Kidney (tissue), 14 donors: ENCODE data around the gene HOXA3. TPM values are rescaled to one million over a fixed set of nuclear protein-coding genes. Genes with fewer than 3 reads are reported as not detected.

ENCODE experiments used
- DNase-seq, 5 donors: peaks; one replicate each; pipeline ENCODE4 v3.0.0-alpha.2; 2013 to 2020
- FAIRE-seq: peaks from 2 replicates; lab custom pipeline; 2012; peaks lifted over from hg19 to GRCh38; lab: Jason Lieb, UNC
- H3K27ac ChIP-seq, 2 donors: one replicate each; pipeline ENCODE4 v1.7.0; 2013; ENCODE audit warnings: low read depth in 2 of 2, low read length in 2 of 2, inconsistent platforms in 1 of 2
- H3K27me3 ChIP-seq: one replicate; pipeline ENCODE4 v1.7.1; 2013; ENCODE audit warnings: low read length, inconsistent platforms; ENCODE audit not compliant: control insufficient read depth, insufficient read depth
- H3K36me3 ChIP-seq, 3 donors: one replicate each; pipeline versions ENCODE4 v1.7.0 to v1.7.1; 2013; ENCODE audit warnings: low read length in 3 of 3, control low read depth in 1 of 3, inconsistent platforms in 1 of 3; ENCODE audit not compliant: insufficient read depth in 3 of 3, control insufficient read depth in 2 of 3
- H3K4me1 ChIP-seq, 3 donors: one replicate each; pipeline versions ENCODE4 v1.7.0 to v1.7.1; 2013; ENCODE audit warnings: low read length in 3 of 3, inconsistent platforms in 1 of 3, low read depth in 1 of 3; ENCODE audit not compliant: control insufficient read depth in 2 of 3, insufficient read depth in 2 of 3
- H3K4me3 ChIP-seq, 3 donors: one replicate each; pipeline versions ENCODE4 v1.7.0 to v1.8.1; 2013; ENCODE audit warnings: low read length in 3 of 3, control low read depth in 1 of 3, inconsistent platforms in 1 of 3
- H3K9ac ChIP-seq, 3 donors: one replicate each; pipeline versions ENCODE4 v1.7.0 to v1.7.1; 2013; ENCODE audit warnings: low read length in 3 of 3, control low read depth in 1 of 3, inconsistent platforms in 1 of 3
- H3K9me3 ChIP-seq, 3 donors: one replicate each; pipeline versions ENCODE4 v1.7.0 to v1.7.1; 2013; ENCODE audit warnings: low read length in 3 of 3, control low read depth in 1 of 3, inconsistent platforms in 1 of 3; ENCODE audit not compliant: control insufficient read depth in 2 of 3, insufficient read depth in 1 of 3
- intact Hi-C: fragments of 100-400 bp; cut with DNase I; formaldehyde crosslinking; loops from one replicate; pipeline ENCODE4 v1.11.1; 2022
- polyA plus RNA-seq: library from polyadenylated mRNA; stranded (reverse); fragments of 350-450 nt; fragmentation: Illumina TruSeq; extraction: RNeasy Lipid Tissue Mini Kit (QIAGEN cat#74804); gene quantifications from one replicate; pipeline ENCODE4 v1.2.3, GENCODE V29; 2014; ENCODE audit warnings: low read depth, low replicate concordance; ENCODE audit not compliant: insufficient read depth
- total RNA-seq: library from RNA; stranded (reverse); fragmentation: NEBNext Ultra II Directional; extraction: Animal tissue kit (Norgen Biotek cat#: 25700); gene quantifications from one replicate; pipeline ENCODE4 v1.2.1, GENCODE V29; 2021
- TF ChIP-seq, protein P1 (sequence below): IDR thresholded peaks from 3 replicates; pipeline ENCODE4 v1.5.1; 2012; ENCODE audit warnings: mild to moderate bottlenecking, moderate library complexity, borderline replicate concordance; ENCODE audit not compliant: insufficient read depth; ENCODE audit errors: extremely low read depth
- donor health status: control.
- donor health status: control.
- donor health status: control.
- donor health status: control.
- donor health status: control.
- donor health status: DM: yes; HTN: yes; CAD: no.
- donor health status: Normal renal cell carcinoma (clear cell type).

The HOXA3 gene
- total and polyA plus RNA-seq, 2 donors from 2014 or later, result 6.3 to 21.2 TPM

DNA sequence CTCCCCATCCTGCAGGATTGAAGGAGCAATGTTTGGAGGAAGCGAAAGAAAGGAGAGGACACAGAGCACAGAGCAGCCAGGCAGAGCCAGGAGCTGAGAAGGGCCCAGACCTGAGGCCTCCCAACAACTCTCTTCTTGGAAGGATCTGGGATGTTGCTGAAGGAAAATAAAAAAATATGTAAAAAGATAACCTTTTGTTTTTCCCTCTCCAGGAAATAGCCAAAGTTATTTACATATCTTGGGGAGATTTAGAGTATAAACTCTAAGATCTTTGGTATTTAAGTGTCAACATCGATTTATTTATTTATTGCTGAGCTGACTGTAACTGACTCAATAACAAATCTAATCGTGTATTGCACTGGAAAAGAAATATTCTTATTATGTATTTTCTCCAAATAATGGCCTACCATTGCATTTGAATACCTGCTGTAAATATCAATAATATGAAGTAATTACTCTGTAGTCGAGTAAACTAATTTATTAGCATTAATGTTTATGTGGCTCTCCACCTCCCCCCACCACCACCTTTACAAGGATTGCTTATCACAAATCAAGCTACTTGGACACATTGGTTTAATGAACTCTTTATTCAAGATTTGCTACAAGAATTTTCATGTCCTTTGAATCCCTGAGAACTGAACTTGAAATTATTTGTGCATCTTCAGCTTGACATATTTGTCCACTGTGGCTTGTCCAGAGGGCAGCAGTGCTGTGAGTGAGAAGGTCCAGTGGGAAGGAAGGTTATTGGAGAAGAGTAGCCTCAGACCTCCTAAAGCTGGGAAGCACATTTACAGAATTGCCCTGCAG is 34.5 kb upstream of the HOXA3 start:
- H3K9me3 ChIP-seq, result no peaks in the 10 kb centered on the region
- peak overlapping the region; percentile 87 to 92 for H3K27ac ChIP-seq
- H3K4me1 ChIP-seq, result peaks cover 0 to 4% (median 0%) of the 10 kb centered on the region in 3 donors
- DNase-seq (peak; percentile 35 to 85 (median 52)), FAIRE-seq (no peak)
- intact Hi-C loops, result no loop called here
- H3K9ac ChIP-seq, result peak overlapping the region in 2 of 3 donors; percentile 67 to 74
- H3K36me3 ChIP-seq, result no peaks in the 10 kb centered on the region
- TF ChIP-seq, protein P1, sequence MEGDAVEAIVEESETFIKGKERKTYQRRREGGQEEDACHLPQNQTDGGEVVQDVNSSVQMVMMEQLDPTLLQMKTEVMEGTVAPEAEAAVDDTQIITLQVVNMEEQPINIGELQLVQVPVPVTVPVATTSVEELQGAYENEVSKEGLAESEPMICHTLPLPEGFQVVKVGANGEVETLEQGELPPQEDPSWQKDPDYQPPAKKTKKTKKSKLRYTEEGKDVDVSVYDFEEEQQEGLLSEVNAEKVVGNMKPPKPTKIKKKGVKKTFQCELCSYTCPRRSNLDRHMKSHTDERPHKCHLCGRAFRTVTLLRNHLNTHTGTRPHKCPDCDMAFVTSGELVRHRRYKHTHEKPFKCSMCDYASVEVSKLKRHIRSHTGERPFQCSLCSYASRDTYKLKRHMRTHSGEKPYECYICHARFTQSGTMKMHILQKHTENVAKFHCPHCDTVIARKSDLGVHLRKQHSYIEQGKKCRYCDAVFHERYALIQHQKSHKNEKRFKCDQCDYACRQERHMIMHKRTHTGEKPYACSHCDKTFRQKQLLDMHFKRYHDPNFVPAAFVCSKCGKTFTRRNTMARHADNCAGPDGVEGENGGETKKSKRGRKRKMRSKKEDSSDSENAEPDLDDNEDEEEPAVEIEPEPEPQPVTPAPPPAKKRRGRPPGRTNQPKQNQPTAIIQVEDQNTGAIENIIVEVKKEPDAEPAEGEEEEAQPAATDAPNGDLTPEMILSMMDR, result no peak
- peaks cover 10% of the 10 kb centered on the region for H3K27me3 ChIP-seq
- peak overlapping the region in 2 of 3 donors; percentile 68 to 95 for H3K4me3 ChIP-seq

DNA sequence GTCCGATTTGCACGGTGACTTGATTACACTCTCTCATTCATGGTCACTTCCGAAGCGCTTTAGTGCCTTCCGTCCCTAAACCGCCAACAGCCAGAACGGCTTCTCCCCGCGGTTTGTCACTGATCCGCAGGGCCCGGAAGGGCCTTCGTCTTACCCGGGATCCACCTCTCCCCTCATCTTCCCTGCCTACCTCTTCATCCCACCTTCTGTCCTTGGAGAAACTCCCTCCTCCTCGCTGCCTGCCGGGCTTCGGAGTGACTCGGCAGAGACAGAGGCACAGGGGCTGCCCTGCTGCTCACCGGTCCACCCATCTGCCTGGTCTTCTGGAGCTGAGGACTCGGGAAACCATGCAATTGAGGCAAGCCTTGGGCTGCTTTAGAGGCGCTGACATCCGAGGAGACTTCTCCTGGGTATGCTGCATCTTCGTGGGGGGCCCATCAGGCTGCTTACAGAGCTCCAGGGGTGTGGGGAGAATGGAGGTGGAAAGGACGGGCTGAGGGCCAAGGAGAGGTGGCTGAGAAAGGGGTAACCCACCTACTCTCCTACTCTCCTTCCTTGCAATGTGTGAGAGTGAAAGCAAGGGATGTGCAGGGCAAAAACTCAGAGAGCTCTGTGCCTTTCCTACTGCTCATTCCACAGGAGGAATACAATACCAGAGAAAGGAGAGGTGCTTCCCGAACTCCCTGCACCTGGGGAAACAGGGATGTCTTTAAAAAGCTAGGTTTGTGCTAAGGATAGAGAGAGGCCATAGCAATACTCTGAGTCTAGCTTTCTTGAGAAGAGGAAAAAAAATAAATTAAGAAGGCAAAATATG is 33.7 kb upstream of the HOXA3 start:
- H3K9me3 ChIP-seq, result no peaks in the 10 kb centered on the region
- H3K9ac ChIP-seq, result peak overlapping the region; percentile 22 to 74 (median 67)
- H3K36me3 ChIP-seq, result no peaks in the 10 kb centered on the region
- DNase-seq (peak in 4 of 5 donors; percentile 31 to 69 (median 65)), FAIRE-seq (no peak)
- peaks cover 4% of the 10 kb centered on the region for H3K27me3 ChIP-seq
- peak overlapping the region; percentile 87 to 92 for H3K27ac ChIP-seq
- TF ChIP-seq, protein P1, result no peak
- peaks cover 0 to 4% (median 0%) of the 10 kb centered on the region in 3 donors for H3K4me1 ChIP-seq
- intact Hi-C loops, result no loop called here
- H3K4me3 ChIP-seq, result peak overlapping the region; percentile 51 to 95 (median 68)

DNA sequence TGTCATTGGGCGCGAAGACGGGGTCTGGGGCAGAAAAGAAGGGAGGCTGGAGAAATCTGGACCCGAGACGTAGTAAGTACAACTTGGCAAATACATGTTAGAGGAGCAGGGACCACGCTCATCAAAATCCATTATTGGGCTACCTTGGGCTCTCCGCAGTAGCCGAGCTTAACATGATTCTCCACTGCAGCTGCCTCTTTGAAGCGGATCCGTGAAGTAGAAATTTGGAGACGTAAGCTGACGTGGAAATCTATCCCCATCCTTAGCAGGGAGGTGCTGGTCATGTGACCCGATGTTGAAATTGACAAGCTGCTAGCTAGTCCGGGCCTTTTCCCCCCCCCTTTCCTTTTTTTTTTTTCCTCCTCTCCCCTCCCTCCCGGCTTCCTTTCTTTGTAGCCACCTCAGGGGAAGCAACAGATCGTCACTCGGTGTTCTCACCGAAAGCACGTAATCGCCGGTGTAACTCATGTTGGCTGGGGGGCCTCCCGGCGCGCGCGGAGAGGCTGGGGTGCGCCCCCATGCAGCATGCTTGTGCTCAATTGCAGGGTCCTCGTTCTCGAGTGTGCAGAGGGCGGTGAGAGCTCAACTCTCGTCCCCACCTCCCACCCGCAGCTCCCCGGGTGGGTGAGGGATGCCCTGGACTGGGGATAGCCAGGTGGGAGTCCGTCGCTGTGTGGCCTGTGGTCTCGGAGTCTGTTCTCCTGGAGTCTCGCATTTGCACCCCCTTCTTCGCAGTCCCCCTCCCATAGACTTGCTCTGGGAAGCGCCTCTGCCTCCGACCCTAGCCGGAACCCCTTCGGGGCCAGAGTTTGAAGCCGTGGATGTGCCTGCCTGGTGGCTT is 32.9 kb upstream of the HOXA3 start, which contains the start of gene HOXA11:
Gene HOXA11, minus strand, starts transcription at position 220 of the 841 bp plus-strand sequence. Its CDS starts 88 bp downstream, at position 132.
- H3K27ac ChIP-seq, result peak within 1 kb of the TSS; percentile 87 to 92
- TF ChIP-seq, protein P1, result no peak
- peak; percentile 82 to 98 (median 94) for DNase-seq
- peak within 1 kb of the TSS; percentile 50 to 93 (median 67) for H3K9ac ChIP-seq
- H3K4me3 ChIP-seq, result peak within 1 kb of the TSS; percentile 68 to 95 (median 68)
- intact Hi-C loops, result no loop called here
- no peaks in the 10 kb centered on the region for H3K36me3 ChIP-seq
- peaks cover 0 to 4% (median 0%) of the 10 kb centered on the region in 3 donors for H3K4me1 ChIP-seq
- H3K27me3 ChIP-seq, result peaks cover 4% of the 10 kb centered on the region
- FAIRE-seq, result no peak
- H3K9me3 ChIP-seq, result no peaks in the 10 kb centered on the region
